B cell (primary cell): ENCODE data around the gene PTMA. TPM values are rescaled to one million over a fixed set of nuclear protein-coding genes. Genes with fewer than 3 reads are reported as not detected.
A peak's percentile ranks its signal among the peaks of the same experiment; 100 is the strongest.
"Not testable (repeated sequence)": the region's sequence is repeated elsewhere in the genome, so short reads cannot be mapped to it uniquely, and the experiment has no call there.

Experiments used
- ATAC-seq: fragments of 200-7000 bp; cut with Tn5 transposase; one replicate; pipeline ENCODE4 v1.10.0; 2021; ENCODE audit warnings: low read depth, mild to moderate bottlenecking, moderate number of reproducible peaks, moderate library complexity
- CTCF ChIA-PET: fragments of 350-600 bp; sonication (Branson Sonifier 250); formaldehyde crosslinking; loops from one replicate; lab custom pipeline; 2021; ENCODE audit warnings: antibody characterized with exemption, inconsistent platforms; lab: Charles Lee
- POLR2A ChIA-PET: fragments of 350-600 bp; sonication (Branson Sonifier 250); formaldehyde crosslinking; loops from one replicate; lab custom pipeline; 2021; ENCODE audit warnings: antibody characterized with exemption; lab: Charles Lee
- DNase-seq: peaks from one replicate; pipeline ENCODE4 v3.0.0; 2013
- H2AFZ ChIP-seq: 2 replicates; pipeline ENCODE4 v1.6.1; 2012; ENCODE audit warnings: mild to moderate bottlenecking, low read depth, low read length; ENCODE audit not compliant: insufficient read depth, poor library complexity, severe bottlenecking
- H3K27ac ChIP-seq, 2 donors: 1 replicate in 1 of 2; 2 replicates in 1 of 2; pipeline ENCODE4 v1.5.1; 2012 to 2013; ENCODE audit warnings: low read length in 2 of 2, mild to moderate bottlenecking in 2 of 2, moderate library complexity in 1 of 2
- H3K27me3 ChIP-seq, 4 experiments: fragments of 200-600 bp in 1 of 4; sonication (generic) in 1 of 4; replicated peaks in 1 of 4; 1 replicate in 2 of 4; 2 replicates in 2 of 4; pipeline versions ENCODE4 v1.6.1 to v1.7.0; 2013 to 2016; ENCODE audit warnings: low read length in 3 of 4, mild to moderate bottlenecking in 2 of 4, mixed read lengths in 1 of 4, moderate library complexity in 1 of 4; ENCODE audit not compliant: insufficient read depth in 4 of 4, control insufficient read depth in 3 of 4; ENCODE audit errors: control extremely low read depth in 1 of 4
- H3K36me3 ChIP-seq, 2 experiments: replicated peaks in 1 of 2; 1 replicate in 1 of 2; 2 replicates in 1 of 2; pipeline versions ENCODE4 v1.6.1 to v1.7.1; 2013; ENCODE audit warnings: low read length in 1 of 2; ENCODE audit not compliant: insufficient read depth in 2 of 2, control insufficient read depth in 1 of 2; ENCODE audit errors: control extremely low read depth in 1 of 2, extremely low read depth in 1 of 2
- H3K4me1 ChIP-seq, 2 donors: fragments of 200-600 bp in 1 of 2; sonication (generic) in 1 of 2; 1 replicate in 1 of 2; 2 replicates in 1 of 2; pipeline versions ENCODE4 v1.5.1 to v1.6.1; 2013 to 2017; ENCODE audit warnings: low read length in 2 of 2; ENCODE audit not compliant: control insufficient read depth in 2 of 2, insufficient read depth in 2 of 2
- H3K4me2 ChIP-seq: replicated peaks from 2 replicates; pipeline ENCODE3; 2012; ENCODE audit warnings: mild to moderate bottlenecking, low read depth, low read length; ENCODE audit not compliant: poor library complexity, severe bottlenecking
- H3K4me3 ChIP-seq, 5 experiments: fragments of 200-600 bp in 1 of 5; sonication (generic) in 1 of 5; 1 replicate in 3 of 5; 2 replicates in 2 of 5; pipeline versions ENCODE4 v1.5.1 to v1.7.0; 2011 to 2016; ENCODE audit warnings: low read length in 4 of 5, mild to moderate bottlenecking in 4 of 5, low read depth in 2 of 5, control low read depth in 1 of 5, moderate library complexity in 1 of 5; ENCODE audit not compliant: insufficient read depth in 1 of 5; ENCODE audit errors: control extremely low read depth in 1 of 5, extremely low read depth in 1 of 5
- H3K79me2 ChIP-seq: fragments of 200-600 bp; sonication (generic); one replicate; pipeline ENCODE4 v1.6.0; 2016; ENCODE audit warnings: low read length; ENCODE audit not compliant: control insufficient read depth, insufficient read depth
- H3K9ac ChIP-seq: fragments of 200-600 bp; sonication (generic); 2 replicates; pipeline ENCODE4 v1.6.1; 2017; ENCODE audit warnings: mild to moderate bottlenecking, low read length, moderate library complexity
- H3K9me3 ChIP-seq, 3 donors: one replicate each; pipeline versions ENCODE4 v1.6.1 to v1.7.1; 2013; ENCODE audit warnings: low read length in 2 of 3; ENCODE audit not compliant: control insufficient read depth in 2 of 3, insufficient read depth in 1 of 3; ENCODE audit errors: control extremely low read depth in 1 of 3
- H4K20me1 ChIP-seq: 2 replicates; pipeline ENCODE4 v1.6.0; 2012; ENCODE audit warnings: mild to moderate bottlenecking, low read length; ENCODE audit not compliant: insufficient read depth, control insufficient read depth, poor library complexity, severe bottlenecking
- H3K27ac Mint-ChIP-seq: one replicate; pipeline ENCODE4 v1.8.0; 2021; ENCODE audit warnings: mixed read lengths
- H3K27me3 Mint-ChIP-seq: one replicate; pipeline ENCODE4 v1.8.0; 2021; ENCODE audit warnings: mixed read lengths
- H3K4me1 Mint-ChIP-seq: one replicate; pipeline ENCODE4 v1.8.0; 2021; ENCODE audit warnings: mixed read lengths
- H3K4me3 Mint-ChIP-seq: one replicate; pipeline ENCODE4 v1.8.0; 2021; ENCODE audit warnings: mixed read lengths
- H3K9me3 Mint-ChIP-seq: one replicate; pipeline ENCODE4 v1.8.0; 2022; ENCODE audit warnings: mixed read lengths; ENCODE audit not compliant: insufficient read depth
- CTCF ChIP-seq: fragments of 200-600 bp; IDR thresholded peaks from one replicate; pipeline ENCODE4 v1.8.0; 2022; ENCODE audit warnings: antibody characterized with exemption, mild to moderate bottlenecking
- EZH2 ChIP-seq: IDR thresholded peaks from 2 replicates; pipeline ENCODE4 v1.6.1; 2012; ENCODE audit warnings: borderline replicate concordance, low read depth, mild to moderate bottlenecking, moderate library complexity, low read length; ENCODE audit not compliant: insufficient read depth, poor library complexity, severe bottlenecking
- WGBS: methylation state at CpG from one replicate; pipeline ENCODE4 v1.1.5; 2013; ENCODE audit warnings: missing lambda C conversion rate; ENCODE audit not compliant: insufficient coverage; 5-methylcytosine and 5-hydroxymethylcytosine counted together
- intact Hi-C: fragments of 100-400 bp; cut with micrococcal nuclease; formaldehyde crosslinking; loops from one replicate; pipeline ENCODE4 v1.10.0; 2022
- polyA plus RNA-seq: library from polyadenylated mRNA; depleted of rRNA; stranded (reverse); fragments of >200 nt; gene quantifications from 2 replicates; pipeline ENCODE4 v1.2.3, GENCODE V29; 2012
- total RNA-seq, 2 donors: library from RNA; stranded (reverse); fragments of 120-200 nt in 1 of 2; gene quantifications; 1 replicate in 1 of 2; 2 replicates in 1 of 2; pipeline versions ENCODE4 v1.2.3 to v1.2.4, GENCODE V29; 2013 to 2022

The PTMA gene
- total and polyA plus RNA-seq, 2 donors (not counting 1 experiment from before 2014, with no cell fraction given) = 713 to 2,282 TPM

GRCh38 chr2:231711677-231712450, 3.5 kb downstream of the PTMA start:
- ChIA-PET POLR2A (interaction anchor here (0.6 to 6.5 kb wide), 10 partner anchors 26 to 583 kb away, joined by 3 to 169 read pairs (median 10); no protein-coding TSS in a partner anchor), CTCF (interaction anchor here (0.5 to 11.9 kb wide), 8 partner anchors 30 to 248 kb away, joined by 3 to 785 read pairs (median 5); partner anchors contain the start of gene NCL)
- DNase-seq (no peak), ATAC-seq (no peak)
- no peak overlapping the region for H2AFZ ChIP-seq
- peak overlapping the region; percentile 94 for H3K4me2 ChIP-seq
- peaks cover 60% of the 10 kb centered on the region for H3K79me2 ChIP-seq
- Mint-ChIP-seq H3K4me1 (peaks cover 49% of the 10 kb centered on the region), H3K27me3 (no peaks in the 10 kb centered on the region), H3K4me3 (peak overlapping the region; percentile 95), H3K9me3 (no peaks in the 10 kb centered on the region), H3K27ac (peak overlapping the region; percentile 97)
- peaks cover 34 to 57% of the 10 kb centered on the region in 2 donors for H3K4me1 ChIP-seq
- H3K36me3 ChIP-seq = peaks cover 0 to 32% of the 10 kb centered on the region in 2 experiments
- TF ChIP-seq CTCF (no peak), EZH2 (no peak)
- peaks cover 58% of the 10 kb centered on the region for H4K20me1 ChIP-seq
- WGBS = 22% methylated on average over 8 of the region's 9 CpGs
- intact Hi-C loops = no loop called here
- H3K9ac ChIP-seq = peak overlapping the region; percentile 99
- H3K9me3 ChIP-seq = peaks cover 0 to 4% (median 0%) of the 10 kb centered on the region in 3 donors
- peak overlapping the region; percentile 80 to 93 for H3K27ac ChIP-seq
- H3K4me3 ChIP-seq = peak overlapping the region; percentile 73 to 99 (median 98)
- no peaks in the 10 kb centered on the region for H3K27me3 ChIP-seq

GRCh38 chr2:231712451-231713021, 4.2 kb downstream of the PTMA start:
- ChIA-PET CTCF (interaction anchor here (1.0 to 11.9 kb wide), 6 partner anchors 31 to 248 kb away, joined by 4 to 785 read pairs (median 64); partner anchors contain the start of gene NCL), POLR2A (interaction anchor here (0.5 to 6.5 kb wide), 11 partner anchors 27 to 584 kb away, joined by 3 to 169 read pairs (median 9); no protein-coding TSS in a partner anchor)
- H3K9me3 Mint-ChIP-seq, H3K27me3 Mint-ChIP-seq, intact Hi-C loops, H2AFZ ChIP-seq, ATAC-seq, H3K27me3 ChIP-seq: not testable (repeated sequence)
- H3K36me3 ChIP-seq = peaks cover 0 to 32% of the 10 kb centered on the region in 2 experiments
- H3K9me3 ChIP-seq = peaks cover 0 to 11% (median 4%) of the 10 kb centered on the region in 3 donors
- H3K4me2 ChIP-seq = peak overlapping the region; percentile 94
- peaks cover 36 to 60% of the 10 kb centered on the region in 2 donors for H3K4me1 ChIP-seq
- H3K27ac ChIP-seq = peak overlapping the region; percentile 80 to 93
- H3K79me2 ChIP-seq = peaks cover 60% of the 10 kb centered on the region
- H3K4me1 Mint-ChIP-seq = peaks cover 52% of the 10 kb centered on the region
- peak overlapping the region; percentile 99 for H3K9ac ChIP-seq
- peaks cover 58% of the 10 kb centered on the region for H4K20me1 ChIP-seq
- peak; percentile 84 for DNase-seq
- H3K27ac Mint-ChIP-seq = peak overlapping the region; percentile 97
- 17% methylated on average over 7 of the region's 18 CpGs for WGBS
- peak overlapping the region in 3 of 5 experiments; percentile 98 to 99 (median 99) for H3K4me3 ChIP-seq
- peak overlapping the region; percentile 95 for H3K4me3 Mint-ChIP-seq

- Histone ChIP-seq H3K27ac (peak overlapping the region; percentile 64 to 75), H3K9me3 (peaks cover 0 to 17% (median 5%) of the 10 kb centered on the region in 3 donors), H3K79me2 (peaks cover 59% of the 10 kb centered on the region), H4K20me1 (peaks cover 58% of the 10 kb centered on the region), H3K4me1 (peaks cover 44 to 66% of the 10 kb centered on the region in 2 donors), H3K36me3 (peaks cover 0 to 32% of the 10 kb centered on the region in 2 experiments), H3K4me2 (peak overlapping the region; percentile 42)
- ATAC-seq, intact Hi-C loops, H3K4me3 ChIP-seq, H3K27me3 Mint-ChIP-seq, H3K27me3 ChIP-seq, H3K9ac ChIP-seq, H2AFZ ChIP-seq, DNase-seq, H3K9me3 Mint-ChIP-seq: not testable (repeated sequence)
- H3K27ac Mint-ChIP-seq = peak overlapping the region; percentile 91
- ChIA-PET CTCF (interaction anchor here (0.9 to 11.9 kb wide), 16 partner anchors 8 to 231 kb away, joined by 3 to 785 read pairs (median 10); no protein-coding TSS in a partner anchor), POLR2A (interaction anchor here (0.7 to 6.5 kb wide), 7 partner anchors 27 to 108 kb away, joined by 3 to 169 read pairs (median 19); no protein-coding TSS in a partner anchor)
- peak overlapping the region; percentile 73 for H3K4me3 Mint-ChIP-seq
- H3K4me1 Mint-ChIP-seq = peaks cover 61% of the 10 kb centered on the region
Observed at GRCh38 chr2:231713406-231713729, 5.0 kb downstream of the PTMA start.
